ENCODE measurements around the gene HS6ST3. TPM values are rescaled to one million over a fixed set of nuclear protein-coding genes. Genes with fewer than 3 reads are reported as not detected.

Gene HS6ST3
- total RNA-seq, 1 experiment from 2014 or later: not detected

GRCh38 chr13:96821381-96821780 lies 731.5 kb downstream of the HS6ST3 start:
- Histone ChIP-seq H3K27me3 (replicated peaks; ENCODE audit: control insufficient read depth, insufficient read depth, low read length) (no peaks in the 10 kb centered on the region), H3K4me3 (ENCODE audit: low read depth, low read length) (no peak overlapping the region), H3K4me1 (no peaks in the 10 kb centered on the region), H3K36me3 (ENCODE audit: control insufficient read depth, insufficient read depth, low read length) (no peaks in the 10 kb centered on the region), H3K9me3 (no peaks in the 10 kb centered on the region)
- ChIA-PET POLR2A (no interaction called here), CTCF (no interaction called here)
- Mint-ChIP-seq H3K4me3 (ENCODE audit: unreplicated experiment) (no peak overlapping the region), H3K36me3 (ENCODE audit: insufficient read depth, unreplicated experiment) (no peaks in the 10 kb centered on the region), H3K27me3 (ENCODE audit: insufficient read depth, unreplicated experiment) (no peaks in the 10 kb centered on the region), H3K9me3 (ENCODE audit: unreplicated experiment) (no peaks in the 10 kb centered on the region), H3K27ac (ENCODE audit: unreplicated experiment) (no peak overlapping the region), H3K4me1 (ENCODE audit: low read depth, unreplicated experiment) (no peaks in the 10 kb centered on the region)
- TF ChIP-seq CTCF (IDR thresholded peaks at IDR 0.05; ENCODE audit: insufficient read depth in 1 of 2, low read depth in 1 of 2, low read length in 1 of 2, severe bottlenecking in 1 of 2, unreplicated experiment in 1 of 2): no peak
- DNase-seq: no peak
- intact Hi-C loops (cut with micrococcal nuclease; ENCODE audit: unreplicated experiment): no loop called here
- no TSS peak for BruUV-seq (replicated peaks)

- no peaks in the 10 kb centered on the region for H3K27me3 ChIP-seq (replicated peaks; ENCODE audit: control insufficient read depth, insufficient read depth, low read length)
- Mint-ChIP-seq H3K4me1 (ENCODE audit: low read depth, unreplicated experiment) (no peaks in the 10 kb centered on the region), H3K36me3 (ENCODE audit: insufficient read depth, unreplicated experiment) (no peaks in the 10 kb centered on the region), H3K27ac (ENCODE audit: unreplicated experiment) (no peak overlapping the region), H3K27me3 (ENCODE audit: insufficient read depth, unreplicated experiment) (no peaks in the 10 kb centered on the region), H3K9me3 (ENCODE audit: unreplicated experiment) (no peaks in the 10 kb centered on the region), H3K4me3 (ENCODE audit: unreplicated experiment) (no peak overlapping the region)
- no TSS peak for BruUV-seq (replicated peaks)
- no peak overlapping the region for H3K4me3 ChIP-seq (ENCODE audit: low read depth, low read length)
- POLR2A ChIA-PET: no interaction called here
- TF ChIP-seq CTCF (IDR thresholded peaks at IDR 0.05; ENCODE audit: insufficient read depth in 1 of 2, low read depth in 1 of 2, low read length in 1 of 2, severe bottlenecking in 1 of 2, unreplicated experiment in 1 of 2): no peak
- intact Hi-C loops (cut with micrococcal nuclease; ENCODE audit: unreplicated experiment): no loop called here
- no peak for DNase-seq
- H3K4me1 ChIP-seq: no peaks in the 10 kb centered on the region
- CTCF ChIA-PET: interaction anchor here (1.4 kb wide), 1 partner anchor 136 kb away, joined by 6 read pairs; no protein-coding TSS in a partner anchor
- no peaks in the 10 kb centered on the region for H3K36me3 ChIP-seq (ENCODE audit: control insufficient read depth, insufficient read depth, low read length)
- H3K9me3 ChIP-seq: no peaks in the 10 kb centered on the region
Observed at GRCh38 chr13:96821971-96822370, 732.1 kb downstream of the HS6ST3 start.

- H3K4me1 Mint-ChIP-seq (ENCODE audit: low read depth, unreplicated experiment): no peaks in the 10 kb centered on the region
- H3K27me3 Mint-ChIP-seq (ENCODE audit: insufficient read depth, unreplicated experiment): no peaks in the 10 kb centered on the region
- POLR2A ChIA-PET: no interaction called here
- BruUV-seq (replicated peaks): no TSS peak
- no peak overlapping the region for H3K4me3 Mint-ChIP-seq (ENCODE audit: unreplicated experiment)
- intact Hi-C loops (cut with micrococcal nuclease; ENCODE audit: unreplicated experiment): loop anchor here (1.0 kb wide), 2 partner anchors 135 to 205 kb away; no protein-coding TSS in a partner anchor
- Histone ChIP-seq H3K9me3 (no peaks in the 10 kb centered on the region), H3K27me3 (replicated peaks; ENCODE audit: control insufficient read depth, insufficient read depth, low read length) (no peaks in the 10 kb centered on the region), H3K4me3 (ENCODE audit: low read depth, low read length) (no peak overlapping the region), H3K36me3 (ENCODE audit: control insufficient read depth, insufficient read depth, low read length) (no peaks in the 10 kb centered on the region), H3K4me1 (no peaks in the 10 kb centered on the region)
- peak; percentile 62 to 77 for TF ChIP-seq CTCF (IDR thresholded peaks at IDR 0.05; ENCODE audit: insufficient read depth in 1 of 2, low read depth in 1 of 2, low read length in 1 of 2, severe bottlenecking in 1 of 2, unreplicated experiment in 1 of 2)
- H3K36me3 Mint-ChIP-seq (ENCODE audit: insufficient read depth, unreplicated experiment): no peaks in the 10 kb centered on the region
- CTCF ChIA-PET: interaction anchor here (1.1 to 1.4 kb wide), 2 partner anchors 135 to 803 kb away, joined by 3 to 6 read pairs; no protein-coding TSS in a partner anchor
- H3K27ac Mint-ChIP-seq (ENCODE audit: unreplicated experiment): no peak overlapping the region
- DNase-seq: peak; percentile 53 to 64
- no peaks in the 10 kb centered on the region for H3K9me3 Mint-ChIP-seq (ENCODE audit: unreplicated experiment)
Observed at GRCh38 chr13:96822895-96823294, 733.0 kb downstream of the HS6ST3 start.
